HG02884 (cell line): ENCODE results near the gene FAM107B.
"Not testable (repeated sequence)": the region's sequence is repeated elsewhere in the genome, so short reads cannot be mapped to it uniquely, and the experiment has no call there.

Source experiments
- ATAC-seq: cut with Tn5 transposase; IDR thresholded peaks from one replicate; pipeline ENCODE4 v1.9.1; 2021; ENCODE audit warnings: mild to moderate bottlenecking, moderate library complexity; ENCODE audit not compliant: unreplicated experiment

Gene FAM107B

DNA sequence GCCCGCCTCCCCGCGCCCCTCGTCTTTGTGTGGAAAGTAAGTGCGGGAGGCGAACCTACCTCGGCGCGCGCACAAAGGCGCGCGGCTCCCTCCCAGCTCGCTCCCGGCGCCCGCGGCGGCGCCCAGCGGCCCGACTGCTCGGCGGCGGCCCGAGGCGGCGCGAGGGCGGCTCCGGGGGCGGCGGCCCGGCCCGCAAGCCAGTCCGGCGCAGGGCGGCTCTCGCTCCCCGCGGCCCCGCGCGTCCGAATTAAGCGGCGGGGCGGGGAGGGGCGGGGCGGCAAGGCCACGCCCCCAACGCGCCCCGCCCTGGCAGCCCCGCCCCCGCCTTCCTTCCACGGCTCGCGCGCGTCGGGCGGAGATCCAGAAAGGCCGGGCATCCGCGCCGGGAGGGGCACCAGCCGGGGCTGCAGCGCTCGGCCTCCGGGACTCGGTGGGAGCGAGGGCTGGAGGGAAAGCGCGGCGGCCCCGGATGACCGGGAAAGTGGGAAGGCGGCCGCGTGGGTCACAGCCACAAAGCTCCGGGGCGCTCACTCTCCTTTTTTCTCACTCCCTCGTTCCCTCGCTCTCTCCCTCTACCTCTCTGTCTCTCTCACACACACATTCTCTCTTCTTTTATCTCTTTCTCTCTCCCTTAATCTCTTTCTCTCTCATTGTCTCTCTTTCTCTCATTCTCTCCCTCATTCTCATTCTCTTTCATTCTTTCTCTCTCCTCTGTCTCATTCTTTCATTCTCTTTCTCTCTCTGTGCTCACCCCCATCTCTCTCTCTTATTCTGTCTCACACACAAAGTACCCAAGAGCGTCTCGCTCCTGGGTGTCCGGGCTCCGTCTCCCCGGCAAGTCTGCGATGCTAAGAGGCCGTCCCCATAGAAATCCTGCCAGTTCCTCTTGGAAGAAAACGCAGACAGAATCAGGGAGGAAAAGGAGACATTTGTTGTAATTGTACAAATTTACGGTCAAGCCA is 170.2 kb downstream of the FAM107B start:
- ATAC-seq, result peak; percentile 34

DNA sequence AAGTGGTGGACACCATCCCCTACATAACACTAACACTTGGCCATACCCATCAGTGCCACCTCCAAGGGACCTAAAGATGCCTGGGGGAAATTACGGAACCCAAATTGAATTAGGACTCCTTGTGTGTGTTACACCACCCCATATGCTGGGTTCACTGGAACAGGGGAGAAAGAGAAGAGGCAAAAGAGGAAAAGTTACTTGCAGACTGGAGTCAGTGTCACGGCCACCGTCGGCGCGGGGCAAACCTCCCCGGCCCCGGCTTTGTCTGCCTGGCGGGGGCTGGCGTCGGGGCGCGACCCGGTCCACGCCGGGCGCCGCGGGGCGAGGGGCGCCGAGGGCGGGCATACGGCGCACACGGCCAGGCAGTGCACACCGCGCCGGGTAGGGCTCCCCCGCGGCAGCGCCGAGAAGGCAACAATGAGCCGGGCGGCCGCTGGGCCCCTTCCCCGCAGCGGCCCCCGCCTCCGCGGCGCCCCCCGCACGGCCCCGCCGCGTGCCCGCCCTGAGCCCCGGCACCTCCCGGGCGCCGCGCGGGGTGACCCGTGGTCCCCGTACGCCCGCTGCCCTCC is 171.1 kb downstream of the FAM107B start:
- no peak for ATAC-seq

DNA sequence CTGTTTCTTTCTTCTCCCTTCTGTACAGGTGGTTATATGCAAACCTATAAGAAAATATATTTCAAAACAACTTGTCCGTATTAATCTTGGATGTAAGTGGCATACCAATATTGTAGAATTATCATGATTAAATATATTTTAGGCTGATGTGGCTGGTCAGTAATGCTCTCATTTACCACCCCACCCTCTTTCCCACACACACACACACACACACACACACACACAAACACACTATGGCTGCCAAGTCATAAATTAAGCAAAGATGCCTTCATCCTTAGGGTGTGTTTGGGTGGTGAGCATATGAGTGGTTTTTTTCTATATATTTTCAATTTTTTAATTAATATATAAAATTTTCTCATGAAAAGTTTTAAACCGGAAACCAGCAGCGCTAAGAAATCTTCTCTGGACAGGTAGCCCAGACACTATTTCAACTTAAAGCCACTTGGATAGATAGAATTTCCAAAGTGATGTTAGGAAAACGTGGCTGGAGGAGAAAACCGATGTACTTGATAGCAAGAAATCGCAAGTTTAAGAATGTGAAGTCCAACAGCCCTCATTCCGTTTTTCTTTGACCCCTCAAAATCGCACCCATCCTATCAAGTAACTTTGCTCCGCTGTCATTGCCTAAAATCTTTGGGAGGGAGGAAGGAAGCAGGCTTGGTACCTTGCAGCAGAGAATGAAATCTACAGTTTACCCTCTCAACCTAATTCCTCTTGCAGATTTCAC is 171.7 kb downstream of the FAM107B start:
- ATAC-seq, result no peak

- peak; percentile 47 for ATAC-seq
Observed at GRCh38 chr10:14601872-14602725, 172.6 kb downstream of the FAM107B start.

GRCh38 chr10:14601326-14601725 is 173.4 kb downstream of the FAM107B start:
- ATAC-seq, result no peak

- ATAC-seq, result no peak
Observed at GRCh38 chr10:14600065-14600464, 174.6 kb downstream of the FAM107B start.

DNA sequence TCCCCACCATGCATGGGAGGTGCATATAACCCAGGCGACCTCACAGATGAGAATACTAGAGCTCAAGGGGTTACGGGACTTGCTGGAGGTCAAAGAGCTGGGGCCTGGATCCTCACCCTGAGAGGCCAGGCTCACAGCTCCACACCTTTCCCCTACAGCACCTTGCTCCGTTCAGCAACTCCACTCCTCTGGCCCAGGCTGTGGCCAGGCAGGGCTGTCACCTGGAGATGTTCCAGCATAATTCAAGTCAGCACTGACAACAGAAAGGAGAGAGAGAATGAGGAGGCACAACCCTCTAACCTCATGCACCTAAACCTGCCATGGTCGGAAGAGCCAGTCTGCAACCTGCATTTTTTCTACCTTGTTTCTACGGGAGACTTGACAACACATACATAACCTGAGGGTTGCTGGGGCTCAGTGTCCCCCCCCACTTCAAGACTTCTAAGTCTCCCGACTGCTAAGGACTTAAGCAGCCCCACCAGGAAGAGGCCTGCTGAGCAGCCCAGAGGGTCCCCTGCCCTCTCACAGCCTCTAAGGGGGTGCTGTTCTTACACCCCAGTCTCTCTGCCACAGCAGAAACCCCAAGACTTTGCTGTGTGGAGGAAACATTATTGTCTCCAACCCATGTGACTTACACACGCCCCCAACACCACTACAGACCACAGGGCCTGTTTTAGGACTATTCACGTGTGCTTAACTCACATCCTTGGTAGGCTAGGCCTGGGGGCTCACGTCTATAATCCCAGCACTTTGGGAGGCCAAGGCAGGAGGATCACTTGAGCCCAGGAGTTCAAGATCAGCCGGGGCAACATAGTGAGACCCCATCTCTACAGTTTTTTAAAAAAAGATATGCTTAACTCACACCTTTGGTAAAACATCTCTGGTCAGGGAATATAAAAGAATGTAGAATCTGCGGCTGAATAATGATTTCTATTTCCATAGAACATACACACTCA is 175.6 kb downstream of the FAM107B start:
- ATAC-seq, result no peak

DNA sequence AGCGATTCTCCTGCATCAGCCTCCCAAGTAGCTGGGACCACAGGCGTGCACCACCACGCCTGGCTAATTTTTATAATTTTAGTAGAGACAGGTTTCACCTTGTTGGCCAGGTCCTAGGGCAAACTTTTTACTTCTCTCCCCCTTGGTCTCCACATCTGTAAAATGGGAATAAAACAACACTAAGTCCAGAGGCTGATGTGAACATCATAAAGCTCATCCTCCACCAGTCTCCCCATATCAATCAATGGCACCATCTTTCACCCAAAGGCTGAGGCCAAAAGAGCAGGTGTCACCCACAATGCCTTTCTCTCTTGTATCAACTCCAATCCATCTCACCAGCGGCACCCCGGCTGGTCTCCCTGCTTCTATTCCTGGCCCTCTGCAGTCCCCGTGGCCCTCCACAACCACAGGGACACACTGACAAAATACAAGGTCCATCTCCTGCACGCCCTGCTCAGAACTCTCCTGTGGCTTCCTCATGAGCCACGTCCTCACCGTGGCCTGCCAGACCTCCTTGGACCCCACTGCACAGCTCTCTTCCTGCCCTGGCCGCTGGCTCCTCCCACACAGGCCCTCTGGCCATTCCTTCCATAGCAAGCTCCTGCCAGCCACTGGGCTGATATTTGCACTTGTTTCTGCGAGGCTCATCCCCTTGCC is 179.0 kb downstream of the FAM107B start:
- ATAC-seq, result no peak

- no peak for ATAC-seq
Observed at GRCh38 chr10:14594878-14595525, 179.7 kb downstream of the FAM107B start.

DNA sequence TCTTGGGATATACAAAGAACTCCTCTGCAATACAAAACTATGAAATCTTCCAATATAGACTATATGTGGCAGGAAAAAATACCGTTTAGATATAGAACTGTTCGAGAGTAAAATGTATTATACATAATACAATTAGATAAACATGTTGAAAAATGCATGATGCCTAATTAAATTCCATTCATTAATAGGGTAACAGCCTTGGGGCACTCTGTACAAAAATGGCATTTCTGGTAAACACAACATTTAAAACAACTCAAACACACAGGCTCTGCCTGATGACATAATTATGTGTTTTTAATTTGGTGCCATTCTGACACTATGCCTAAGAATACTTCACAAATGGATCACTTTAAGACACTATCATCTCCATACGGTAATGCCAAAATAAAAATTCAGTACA is 180.9 kb downstream of the FAM107B start:
- no peak for ATAC-seq

DNA sequence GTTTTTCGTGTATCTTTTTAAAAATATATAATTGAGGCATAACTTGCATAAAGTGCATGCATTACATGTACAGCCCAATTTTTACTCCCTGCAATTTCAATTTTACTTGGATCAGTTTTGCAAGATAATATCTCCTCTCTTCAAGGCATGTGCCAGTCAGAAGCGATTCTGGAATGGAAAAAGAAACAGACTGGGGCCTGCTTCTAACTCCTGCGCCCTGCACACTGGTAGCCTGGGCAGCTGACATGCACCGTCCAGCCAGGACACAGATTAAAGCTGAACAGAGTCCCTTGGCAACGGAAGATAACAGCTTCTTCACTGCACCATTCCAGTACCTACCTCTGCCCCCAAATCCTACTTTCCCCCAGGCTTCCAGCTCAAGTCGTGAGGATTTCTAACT is 182.1 kb downstream of the FAM107B start:
- ATAC-seq, result no peak

- no peak for ATAC-seq
Observed at GRCh38 chr10:14592026-14592425, 182.7 kb downstream of the FAM107B start.

- not testable (repeated sequence) for ATAC-seq
Observed at GRCh38 chr10:14588938-14589294, 185.8 kb downstream of the FAM107B start.

- peak; percentile 66 for ATAC-seq
Observed at GRCh38 chr10:14588084-14588937, 186.4 kb downstream of the FAM107B start.

GRCh38 chr10:14587540-14588083 is 187.1 kb downstream of the FAM107B start:
- no peak for ATAC-seq

DNA sequence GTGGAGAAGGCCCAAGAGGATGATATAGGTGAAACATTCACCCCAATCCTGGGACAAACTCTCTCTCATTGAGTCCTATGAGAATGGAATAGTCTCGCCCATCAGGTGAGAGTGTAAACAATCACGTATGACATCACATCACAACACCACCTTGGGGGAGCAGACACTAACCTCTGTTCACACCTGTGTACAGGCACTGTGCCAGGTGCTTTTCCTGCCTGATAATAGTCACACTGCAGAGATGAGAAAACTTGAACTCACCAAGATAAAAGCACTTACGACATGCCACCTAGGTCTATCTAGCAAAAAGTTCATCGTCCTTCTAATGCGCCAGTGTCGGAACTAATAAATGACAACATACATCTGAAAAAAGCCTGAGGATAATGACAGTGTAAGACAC is 187.8 kb downstream of the FAM107B start:
- ATAC-seq, result no peak
